HCEC 1CT (cell line): Measurements from ENCODE around the gene NAA30.

Experiments
- DNase-seq: peaks from one replicate; pipeline ENCODE4 v3.0.0-alpha.2; 2017

Gene NAA30

DNA sequence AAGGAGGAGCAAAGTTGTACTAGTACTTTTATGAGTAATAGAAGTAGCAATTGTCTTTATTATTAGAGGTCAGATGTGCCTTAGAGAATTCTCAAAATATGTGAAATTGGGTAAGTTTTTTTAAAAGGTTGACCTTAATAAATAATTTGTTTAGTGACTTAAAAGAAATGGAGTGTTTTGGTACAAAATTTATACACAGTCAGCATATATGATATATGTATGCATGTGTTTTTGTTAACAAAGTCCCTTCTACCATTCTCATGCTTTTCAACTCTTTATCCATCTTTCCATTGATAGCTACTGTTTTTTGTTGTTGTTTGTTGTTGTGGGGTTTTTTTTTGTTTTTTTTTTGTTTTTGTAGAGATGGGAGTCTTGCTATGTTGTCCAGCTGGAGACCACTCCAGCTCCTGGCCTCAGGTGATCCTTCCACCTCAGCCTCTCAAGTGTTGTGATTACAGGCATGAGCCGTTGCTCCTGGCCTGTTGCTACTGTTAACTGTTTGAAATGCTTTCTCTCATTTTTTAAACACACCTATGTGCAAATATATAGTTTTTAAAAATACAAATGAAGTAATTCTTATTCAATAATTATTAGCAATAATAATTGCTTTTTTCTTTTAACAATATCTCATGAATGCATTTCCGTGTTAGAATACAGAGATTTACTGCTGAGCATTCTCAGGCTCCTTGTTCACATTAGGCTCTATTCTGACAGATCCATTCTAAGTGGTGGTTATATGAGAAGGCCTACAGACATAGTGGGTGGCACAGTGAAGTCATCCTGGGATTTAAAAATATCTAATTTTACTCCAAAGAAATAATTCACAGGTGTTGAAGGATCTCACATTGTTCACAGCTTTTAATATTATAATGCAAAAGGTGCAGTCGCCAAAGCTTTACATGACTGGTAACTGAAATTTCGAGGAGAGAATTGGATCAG is 10.4 kb downstream of the NAA30 start:
- no peak for DNase-seq

DNA sequence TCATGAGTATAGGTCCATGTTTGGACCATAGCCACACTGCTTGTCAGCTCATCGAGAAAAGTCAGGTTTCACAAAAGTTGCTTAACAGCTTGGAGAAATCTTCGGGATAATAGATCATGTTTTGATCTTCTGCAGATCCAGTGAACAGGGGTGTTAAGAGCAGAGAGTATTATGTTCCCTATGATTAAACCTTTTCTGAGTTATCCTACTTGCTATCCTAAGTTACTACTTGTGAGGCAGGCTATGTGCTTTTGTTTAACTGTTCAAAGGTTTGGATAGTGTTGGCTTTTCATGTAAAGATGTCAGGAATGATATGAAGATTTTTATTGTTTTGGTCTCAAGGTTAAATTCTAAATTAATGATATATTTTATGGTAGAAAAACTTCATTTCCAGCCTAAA is 11.1 kb downstream of the NAA30 start:
- DNase-seq, result no peak

DNA sequence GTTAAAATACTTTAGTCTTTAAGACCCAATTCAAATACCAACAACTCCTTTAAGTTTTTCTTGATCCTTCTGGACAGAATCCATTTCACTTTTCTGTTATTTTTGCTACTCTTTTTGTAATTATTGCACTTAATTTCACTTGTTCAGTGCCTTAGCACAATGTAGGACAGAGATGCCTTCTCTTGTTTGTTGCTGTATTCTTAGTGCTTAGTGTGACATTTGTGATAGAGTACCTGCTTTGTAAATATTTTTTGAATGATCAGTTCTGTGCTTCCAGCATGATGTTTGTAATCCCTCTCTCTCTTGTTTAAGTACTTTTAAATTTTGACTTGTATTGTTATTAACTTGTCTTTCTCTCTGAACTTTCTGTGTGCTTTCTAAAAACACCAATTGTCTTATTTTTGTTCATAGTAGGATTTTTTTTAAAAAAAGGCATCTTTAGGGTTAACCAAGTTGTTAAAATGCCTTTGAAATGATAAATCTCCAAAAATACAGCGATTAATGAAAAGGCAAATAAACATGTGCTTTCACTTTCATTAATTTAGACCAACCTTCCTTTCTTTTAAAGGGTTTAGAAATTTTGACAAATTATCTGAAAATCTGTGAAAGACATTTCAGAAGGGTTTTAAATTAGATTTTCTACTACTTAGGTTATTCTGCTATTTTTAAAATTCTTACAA is 11.9 kb downstream of the NAA30 start:
- no peak for DNase-seq

DNA sequence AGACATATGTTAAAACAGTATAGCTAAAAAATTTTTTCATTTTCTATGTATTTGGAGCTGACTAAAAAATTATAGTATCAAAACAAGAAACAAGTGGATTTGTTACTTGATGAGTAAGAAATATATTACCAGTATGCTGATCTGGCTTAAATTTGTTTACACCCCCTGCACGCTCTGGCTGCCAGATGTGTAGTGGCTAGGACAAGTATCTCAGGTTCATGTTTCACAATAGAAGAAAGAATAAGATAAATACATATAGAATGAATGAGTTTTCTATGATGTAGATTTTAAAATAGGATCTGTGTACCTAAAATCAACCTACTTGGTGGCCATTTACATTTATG is 13.1 kb downstream of the NAA30 start:
- DNase-seq, result no peak

DNA sequence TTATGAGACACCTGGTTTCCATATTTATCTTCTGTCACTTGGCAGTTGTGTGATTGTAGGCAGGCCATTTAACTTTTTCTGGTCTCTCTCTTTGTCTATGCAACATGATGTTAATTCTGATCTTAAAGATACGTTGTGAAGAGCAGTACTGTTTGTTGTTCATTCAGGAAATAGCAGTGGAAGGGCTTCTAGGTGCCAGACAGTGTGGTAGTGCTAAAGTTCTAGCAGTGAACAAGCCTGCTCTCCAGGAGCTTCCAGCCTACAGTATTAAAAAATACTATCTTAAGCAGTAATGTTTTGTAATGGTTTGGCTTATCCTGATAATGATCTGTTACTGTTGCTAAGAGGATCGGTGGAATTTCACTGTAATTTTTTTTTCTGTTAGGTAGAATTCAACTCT is 15.2 kb downstream of the NAA30 start:
- no peak for DNase-seq

DNA sequence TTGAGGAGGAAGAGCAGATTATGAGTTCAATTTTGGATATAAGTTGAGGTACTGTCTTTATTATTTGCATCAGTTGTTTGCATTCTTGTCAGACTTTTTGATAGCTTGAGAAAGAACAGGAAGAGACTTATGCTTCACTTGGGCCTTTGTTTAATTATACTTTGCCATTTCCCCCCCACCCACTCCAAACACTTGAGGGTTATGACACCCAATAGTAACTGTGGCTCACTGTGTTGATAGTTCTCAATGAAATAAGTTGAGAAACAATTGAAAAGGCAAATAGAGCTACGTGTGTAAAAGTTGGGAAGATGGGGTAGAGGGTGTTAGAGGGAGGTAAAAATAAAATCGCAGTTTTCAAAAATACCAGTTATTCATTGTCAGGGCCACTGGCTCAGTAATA is 17.7 kb downstream of the NAA30 start:
- DNase-seq, result no peak

DNA sequence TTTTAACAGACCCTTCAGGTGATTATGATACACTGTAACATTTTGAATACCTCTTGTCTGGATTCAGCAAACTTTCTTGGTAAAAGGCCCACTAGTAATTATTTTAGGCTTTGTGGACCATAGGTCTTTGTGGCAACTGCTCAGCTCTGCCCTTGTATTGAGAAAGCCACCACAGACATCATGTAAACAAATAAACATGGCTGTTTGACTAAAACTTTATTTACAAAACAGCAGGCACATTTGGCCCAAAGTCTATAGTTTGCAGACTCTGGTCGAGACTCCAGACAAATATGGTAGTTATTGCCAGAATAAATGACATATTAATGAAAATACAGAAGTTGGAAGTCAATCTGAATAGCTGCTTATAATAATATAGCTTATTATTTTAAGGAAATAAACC is 18.2 kb downstream of the NAA30 start:
- DNase-seq, result no peak

DNA sequence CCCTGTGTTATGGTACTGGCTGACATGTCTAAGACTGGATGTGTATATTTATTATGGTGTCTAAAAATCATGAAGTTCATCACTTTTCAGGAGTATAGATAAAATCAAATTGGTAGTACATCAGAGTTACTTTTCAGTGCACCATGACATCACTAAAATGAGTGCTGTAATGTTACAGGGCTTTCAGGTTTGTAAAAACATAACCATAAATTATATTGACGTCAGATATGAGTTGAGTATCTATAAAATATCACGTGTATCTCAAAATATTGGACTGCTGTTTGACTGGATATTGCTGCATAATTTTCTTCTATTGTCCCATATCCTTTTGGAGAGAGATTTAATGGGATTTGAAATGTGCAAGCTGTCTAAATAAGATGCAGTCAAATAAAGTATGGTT is 22.0 kb downstream of the NAA30 start:
- DNase-seq, result no peak

DNA sequence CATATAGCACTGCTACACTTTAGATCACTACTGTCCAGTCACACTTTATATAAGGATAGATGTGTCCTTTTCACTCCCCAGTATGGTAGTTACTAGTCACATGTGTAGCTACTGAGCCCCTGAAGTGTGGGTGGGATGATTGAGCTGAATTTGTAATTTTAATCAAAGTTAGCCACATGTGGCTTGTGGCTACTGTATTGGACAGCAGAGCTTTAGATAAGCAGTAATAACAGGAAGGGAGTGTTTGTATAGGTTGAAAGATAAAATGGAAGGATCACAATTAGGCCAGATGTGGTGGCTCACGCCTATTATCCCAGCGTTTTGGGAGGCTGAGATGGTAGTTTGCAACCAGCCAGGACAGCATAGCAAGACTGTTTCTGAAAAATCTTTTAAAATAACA is 23.5 kb downstream of the NAA30 start:
- no peak for DNase-seq

DNA sequence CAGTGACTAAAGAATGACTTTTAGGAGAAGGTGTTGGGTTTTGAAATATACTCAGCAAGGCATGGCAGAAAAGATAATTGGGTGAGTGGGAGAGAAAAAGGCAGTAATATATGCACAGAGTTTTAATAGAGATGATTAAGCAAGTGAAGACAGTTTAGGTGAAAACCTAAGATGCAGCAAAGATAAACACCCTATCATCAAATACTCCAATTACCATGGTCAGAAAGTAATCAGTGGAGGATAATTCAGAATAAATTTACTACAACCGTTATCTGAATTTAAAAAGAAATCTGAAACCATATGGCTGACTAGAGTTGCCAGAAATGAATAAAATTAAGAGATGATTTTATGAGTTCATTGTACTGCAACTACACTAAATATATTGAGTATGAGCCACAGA is 26.8 kb downstream of the NAA30 start:
- DNase-seq, result no peak

DNA sequence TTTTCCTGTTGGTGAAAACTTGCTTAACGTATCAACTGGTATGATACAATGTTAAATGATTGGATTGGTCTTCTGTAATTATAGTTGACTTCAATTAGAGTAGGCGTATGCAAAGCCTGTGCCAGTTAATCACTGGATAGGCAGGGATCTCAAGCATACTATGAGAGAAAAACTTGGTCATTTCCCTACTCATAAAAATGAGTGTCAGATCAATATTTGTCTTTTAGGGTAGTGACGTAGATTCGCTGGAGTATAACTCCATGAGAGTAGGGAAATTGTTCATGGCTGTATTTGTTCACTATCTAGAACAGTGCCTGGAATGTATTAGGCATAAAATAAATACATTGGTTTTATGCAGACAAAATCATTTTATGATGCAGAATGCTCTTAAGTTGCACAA is 28.6 kb downstream of the NAA30 start:
- no peak for DNase-seq

DNA sequence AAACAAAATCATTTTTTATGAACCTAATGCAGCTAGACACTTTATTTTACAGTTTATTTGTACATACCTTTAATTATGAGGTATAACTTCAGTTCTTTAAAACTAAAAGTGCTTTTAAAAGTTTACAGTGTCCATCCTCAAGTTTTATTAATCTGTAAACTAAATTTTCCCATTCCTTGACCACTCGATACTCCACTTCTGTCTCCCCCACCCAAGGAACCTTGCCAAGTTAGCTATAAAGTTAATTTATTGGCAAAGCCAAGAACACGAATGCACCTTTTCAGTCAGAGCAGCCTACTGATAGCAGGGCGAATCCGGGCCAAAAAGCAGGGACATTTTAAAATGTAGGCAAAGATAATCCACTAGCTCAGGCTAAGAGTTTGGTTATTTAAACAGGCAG is 29.6 kb downstream of the NAA30 start:
- DNase-seq, result no peak

DNA sequence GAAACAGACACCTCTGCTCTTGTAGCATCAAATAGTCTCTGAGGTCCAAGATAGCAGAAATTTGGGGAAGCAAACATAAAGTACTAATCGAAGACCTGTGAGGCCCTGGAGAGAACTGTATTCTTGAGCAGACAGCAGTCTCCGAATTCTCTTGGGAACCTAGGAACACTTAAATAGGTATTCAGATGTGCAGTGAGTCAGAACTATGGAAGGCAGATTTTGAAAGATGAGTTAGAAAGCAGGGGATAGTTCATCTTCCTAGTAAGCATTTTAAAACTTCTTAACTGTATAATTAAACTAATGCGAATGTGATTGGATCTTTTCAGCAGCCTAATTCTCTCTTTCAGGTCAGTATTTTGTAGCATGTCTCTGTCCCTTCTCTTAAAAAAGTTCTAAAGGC is 30.6 kb downstream of the NAA30 start:
- DNase-seq, result no peak

DNA sequence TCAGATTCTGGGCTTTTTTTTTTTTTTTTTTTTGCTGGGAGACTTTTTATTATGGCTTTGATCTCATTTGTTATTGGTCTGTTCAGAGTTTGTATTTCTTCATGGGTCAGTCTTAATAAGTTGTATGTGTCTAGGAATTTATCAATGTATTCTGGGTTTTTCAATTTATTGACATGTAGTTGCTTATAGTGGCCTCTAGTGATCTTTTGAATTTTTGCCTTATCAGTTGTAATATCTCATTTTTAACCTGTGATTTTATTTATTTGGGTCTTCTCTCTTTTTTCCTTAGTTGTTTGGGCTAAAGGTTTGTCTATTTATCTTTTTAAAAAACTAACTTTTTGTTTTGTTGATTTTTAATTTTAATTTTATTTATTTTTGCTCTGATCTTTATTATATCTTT is 45.5 kb downstream of the NAA30 start:
- peak; percentile 1 for DNase-seq

DNA sequence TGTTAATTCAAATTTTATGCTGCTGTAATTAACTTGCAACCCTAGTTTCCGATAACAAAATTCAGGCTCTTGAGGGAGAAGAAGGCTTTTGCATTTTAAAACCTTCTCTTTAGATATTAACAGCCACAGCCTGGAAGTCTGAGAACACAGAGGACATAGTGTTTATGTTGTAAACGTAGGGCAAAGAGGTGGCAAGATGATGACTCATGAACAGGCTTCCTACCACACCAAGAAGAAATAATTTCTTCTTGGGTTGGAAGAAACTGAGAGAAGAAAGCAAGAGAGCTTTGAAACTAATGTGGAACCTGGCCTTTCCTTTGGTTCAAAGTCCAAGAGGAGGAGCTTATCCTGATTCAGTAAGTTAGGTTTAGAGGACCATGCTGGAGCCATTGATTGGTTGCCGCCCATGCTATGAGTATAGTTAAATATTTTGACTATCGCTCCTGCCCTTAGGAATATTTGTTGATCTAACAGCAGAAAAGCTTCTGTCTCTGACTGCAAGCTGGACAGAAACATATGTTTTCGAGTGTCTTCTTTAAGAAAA is 71.5 kb downstream of the NAA30 start:
- DNase-seq, result no peak

DNA sequence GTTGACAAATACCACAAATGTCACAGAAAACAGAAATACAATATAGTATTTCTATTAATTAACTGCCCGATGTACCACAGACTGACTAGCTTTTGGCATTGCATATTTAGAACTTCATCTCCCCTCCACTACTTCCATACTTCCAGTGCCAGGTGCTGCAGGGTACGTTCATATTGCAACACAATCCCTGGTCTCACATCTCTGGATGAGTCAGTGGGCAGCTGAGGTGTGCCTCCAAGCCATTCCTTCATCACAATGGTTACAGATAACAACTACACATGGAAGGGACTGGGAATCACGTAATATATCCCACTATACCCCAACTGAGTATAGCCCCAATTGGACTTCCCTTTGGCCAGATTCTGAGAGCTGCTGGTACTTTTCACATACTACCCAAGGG is 72.2 kb downstream of the NAA30 start:
- DNase-seq, result no peak

DNA sequence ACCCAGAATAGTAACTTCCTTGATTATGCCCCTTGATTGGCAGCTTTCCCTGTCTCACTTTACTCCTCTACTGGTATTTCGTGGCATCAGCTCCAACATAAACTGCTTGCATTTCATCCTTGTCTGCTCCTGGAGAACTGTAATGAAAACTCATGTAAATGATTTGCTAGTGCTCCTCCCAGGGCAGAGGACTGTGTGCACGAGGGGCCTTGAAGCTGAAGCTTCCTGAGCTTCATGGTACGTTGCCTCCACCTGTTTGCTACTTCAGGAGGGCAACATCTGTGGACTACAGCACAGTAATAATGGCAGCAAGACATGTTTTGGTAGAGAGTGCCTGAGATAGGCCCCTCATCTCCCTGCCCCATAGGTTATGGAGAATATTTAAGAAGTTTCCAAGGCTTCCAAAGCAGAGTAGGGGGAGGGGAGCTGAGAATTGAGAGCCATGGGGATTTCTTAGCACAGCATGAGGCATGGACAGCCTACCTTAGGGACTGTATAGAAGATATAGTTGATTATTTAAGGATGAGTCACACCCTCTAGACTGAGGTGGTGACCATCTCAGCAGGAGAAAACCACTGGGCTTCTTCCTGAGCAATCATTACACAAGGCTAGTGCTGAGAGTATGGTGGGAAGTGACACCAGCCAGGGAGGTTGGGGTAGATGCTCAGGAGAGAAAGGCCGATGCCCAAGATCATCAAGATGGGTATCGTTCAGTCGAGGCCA is 73.8 kb downstream of the NAA30 start:
- no peak for DNase-seq
